ENCODE measurements around the gene WASL. TPM values are rescaled to one million over a fixed set of nuclear protein-coding genes. Genes with fewer than 3 reads are reported as not detected.

WASL gene
- total RNA-seq, 1 donor from 2014 or later: 38.2 TPM

DNA sequence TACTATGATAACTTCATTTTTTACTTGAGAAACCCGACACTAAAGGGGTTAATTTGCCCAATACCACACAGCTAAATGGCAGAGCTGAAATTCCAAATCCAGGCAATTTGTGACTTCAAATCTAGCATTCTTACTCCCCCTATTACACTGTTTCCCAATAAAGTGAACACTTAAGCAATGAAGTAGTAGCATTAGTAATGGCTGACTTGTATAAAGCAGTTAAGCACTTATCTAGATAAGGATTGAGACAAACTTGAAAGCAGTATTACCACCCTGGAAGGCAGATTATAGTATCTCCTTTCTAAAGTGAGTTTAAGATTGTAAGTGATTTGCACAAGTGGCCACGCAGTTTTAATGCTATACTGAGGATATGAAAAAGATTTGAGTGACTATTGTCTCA, 39.3 kb downstream of the WASL start:
- TF ChIP-seq, protein P1, sequence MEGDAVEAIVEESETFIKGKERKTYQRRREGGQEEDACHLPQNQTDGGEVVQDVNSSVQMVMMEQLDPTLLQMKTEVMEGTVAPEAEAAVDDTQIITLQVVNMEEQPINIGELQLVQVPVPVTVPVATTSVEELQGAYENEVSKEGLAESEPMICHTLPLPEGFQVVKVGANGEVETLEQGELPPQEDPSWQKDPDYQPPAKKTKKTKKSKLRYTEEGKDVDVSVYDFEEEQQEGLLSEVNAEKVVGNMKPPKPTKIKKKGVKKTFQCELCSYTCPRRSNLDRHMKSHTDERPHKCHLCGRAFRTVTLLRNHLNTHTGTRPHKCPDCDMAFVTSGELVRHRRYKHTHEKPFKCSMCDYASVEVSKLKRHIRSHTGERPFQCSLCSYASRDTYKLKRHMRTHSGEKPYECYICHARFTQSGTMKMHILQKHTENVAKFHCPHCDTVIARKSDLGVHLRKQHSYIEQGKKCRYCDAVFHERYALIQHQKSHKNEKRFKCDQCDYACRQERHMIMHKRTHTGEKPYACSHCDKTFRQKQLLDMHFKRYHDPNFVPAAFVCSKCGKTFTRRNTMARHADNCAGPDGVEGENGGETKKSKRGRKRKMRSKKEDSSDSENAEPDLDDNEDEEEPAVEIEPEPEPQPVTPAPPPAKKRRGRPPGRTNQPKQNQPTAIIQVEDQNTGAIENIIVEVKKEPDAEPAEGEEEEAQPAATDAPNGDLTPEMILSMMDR (IDR thresholded peaks at IDR 0.05; ENCODE audit: unreplicated experiment): no peak
- Mint-ChIP-seq H3K4me1 (ENCODE audit: low read depth) (peaks cover 27% of the 10 kb centered on the region), H3K27me3 (no peaks in the 10 kb centered on the region), H3K36me3 (ENCODE audit: insufficient read depth) (peaks cover 10% of the 10 kb centered on the region), H3K9me3 (ENCODE audit: low read depth) (no peaks in the 10 kb centered on the region), H3K4me3 (ENCODE audit: low read depth) (no peak overlapping the region), H3K27ac (no peak overlapping the region)
- no peak for DNase-seq (ENCODE audit: low spot score, unreplicated experiment)

DNA sequence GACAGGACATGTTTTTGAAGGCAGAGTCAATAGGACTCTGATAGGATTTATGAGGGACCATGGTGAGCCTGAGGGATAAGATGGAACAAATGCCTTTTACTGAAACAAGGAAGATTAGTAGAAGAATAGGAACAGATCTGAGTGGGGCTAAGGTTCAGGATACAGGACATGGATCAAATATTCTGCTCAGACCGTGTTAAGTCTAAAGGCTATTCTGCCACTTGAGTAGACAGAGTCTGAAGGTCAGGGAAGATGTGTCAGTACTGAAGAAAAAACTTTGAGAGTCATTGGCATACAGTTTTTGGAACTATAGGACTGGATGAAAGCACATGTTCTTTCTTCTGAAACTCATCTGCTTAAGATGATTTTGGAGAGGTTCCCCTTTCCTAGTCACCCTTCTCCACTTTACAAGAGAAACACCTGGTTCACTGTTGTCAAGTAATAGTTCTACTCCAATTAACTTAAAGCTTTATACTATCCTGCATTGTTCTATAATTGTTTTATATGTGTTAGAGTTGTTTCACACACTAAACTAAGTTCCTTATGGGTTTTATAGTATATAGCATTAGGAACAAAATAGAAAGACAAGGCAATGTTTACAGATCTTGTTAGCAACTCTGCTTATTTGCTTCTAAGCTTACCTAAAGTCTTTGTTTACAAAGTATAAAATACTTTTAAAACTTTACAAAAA, 43.4 kb downstream of the WASL start:
- Mint-ChIP-seq H3K9me3 (ENCODE audit: low read depth) (no peaks in the 10 kb centered on the region), H3K36me3 (ENCODE audit: insufficient read depth) (peaks cover 13% of the 10 kb centered on the region), H3K4me1 (ENCODE audit: low read depth) (peaks cover 5% of the 10 kb centered on the region), H3K27ac (no peak overlapping the region), H3K4me3 (ENCODE audit: low read depth) (no peak overlapping the region), H3K27me3 (no peaks in the 10 kb centered on the region)
- DNase-seq (ENCODE audit: low spot score, unreplicated experiment): no peak
- TF ChIP-seq, protein P1 (IDR thresholded peaks at IDR 0.05; ENCODE audit: unreplicated experiment): no peak

DNA sequence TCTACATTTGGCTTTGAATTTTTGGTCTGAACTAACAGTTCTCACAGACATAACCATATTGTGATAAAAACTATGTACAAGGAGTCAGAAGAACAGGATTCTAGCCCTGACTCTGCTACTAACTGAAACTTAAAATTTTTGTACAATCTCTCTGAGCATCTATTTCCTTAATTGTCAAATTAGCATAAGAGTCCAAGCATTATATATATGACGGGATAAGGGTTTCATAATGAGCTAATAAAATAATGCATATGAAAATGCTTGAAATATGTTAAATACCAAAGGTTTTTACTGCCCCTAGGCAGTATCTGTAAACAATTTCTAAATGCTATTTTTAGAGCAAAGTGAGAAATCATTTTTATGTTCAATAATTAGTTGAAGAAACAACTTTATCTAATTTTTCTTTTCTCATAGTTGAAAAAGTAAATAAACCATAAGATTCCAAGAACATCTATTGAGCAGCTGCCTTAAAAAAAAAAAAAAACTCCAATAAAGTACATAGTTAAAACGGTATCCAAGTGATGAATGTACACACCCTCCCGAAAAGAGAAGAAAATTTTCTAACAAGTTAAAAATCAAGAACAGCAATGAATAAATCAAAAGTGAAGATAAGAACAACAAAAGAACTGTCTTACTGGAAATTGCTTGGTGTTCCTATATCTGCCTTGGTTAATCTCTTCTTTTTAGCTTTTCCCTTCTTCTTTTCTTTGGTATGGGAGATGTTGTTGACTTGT, 52.7 kb downstream of the WASL start:
- no peaks in the 10 kb centered on the region for H3K9me3 Mint-ChIP-seq (ENCODE audit: low read depth)
- no peaks in the 10 kb centered on the region for H3K4me1 Mint-ChIP-seq (ENCODE audit: low read depth)
- DNase-seq (ENCODE audit: low spot score, unreplicated experiment): no peak
- no peak overlapping the region for H3K27ac Mint-ChIP-seq
- H3K36me3 Mint-ChIP-seq (ENCODE audit: insufficient read depth): peaks cover 17% of the 10 kb centered on the region
- H3K27me3 Mint-ChIP-seq: no peaks in the 10 kb centered on the region
- H3K4me3 Mint-ChIP-seq (ENCODE audit: low read depth): no peak overlapping the region
- TF ChIP-seq, protein P1 (IDR thresholded peaks at IDR 0.05; ENCODE audit: unreplicated experiment): no peak

DNA sequence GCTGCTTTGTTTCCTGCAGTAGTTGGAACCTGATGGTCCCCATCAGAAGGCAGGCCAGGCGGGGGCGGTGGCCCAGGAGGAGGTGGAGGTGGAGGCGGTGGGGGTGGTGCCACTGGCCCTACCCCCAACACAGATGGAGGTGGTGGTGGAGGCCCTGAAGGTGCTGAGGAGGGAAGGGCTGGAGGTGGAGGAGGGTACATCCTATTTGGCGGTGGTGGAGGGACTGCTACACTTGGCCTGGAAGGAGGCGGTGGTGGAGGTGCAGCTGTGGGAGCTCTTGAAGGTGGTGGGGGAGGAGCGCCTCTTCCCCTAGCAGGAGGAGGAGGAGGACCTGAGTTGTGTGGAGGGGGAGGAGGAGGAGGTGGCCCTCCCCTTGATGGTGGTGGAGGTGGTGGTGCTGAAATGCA, 56.3 kb downstream of the WASL start:
- no peak overlapping the region for H3K4me3 Mint-ChIP-seq (ENCODE audit: low read depth)
- no peaks in the 10 kb centered on the region for H3K27me3 Mint-ChIP-seq
- peaks cover 3% of the 10 kb centered on the region for H3K4me1 Mint-ChIP-seq (ENCODE audit: low read depth)
- no peaks in the 10 kb centered on the region for H3K9me3 Mint-ChIP-seq (ENCODE audit: low read depth)
- no peak overlapping the region for H3K27ac Mint-ChIP-seq
- DNase-seq (ENCODE audit: low spot score, unreplicated experiment): no peak
- TF ChIP-seq, protein P1 (IDR thresholded peaks at IDR 0.05; ENCODE audit: unreplicated experiment): no peak
- H3K36me3 Mint-ChIP-seq (ENCODE audit: insufficient read depth): peaks cover 17% of the 10 kb centered on the region

DNA sequence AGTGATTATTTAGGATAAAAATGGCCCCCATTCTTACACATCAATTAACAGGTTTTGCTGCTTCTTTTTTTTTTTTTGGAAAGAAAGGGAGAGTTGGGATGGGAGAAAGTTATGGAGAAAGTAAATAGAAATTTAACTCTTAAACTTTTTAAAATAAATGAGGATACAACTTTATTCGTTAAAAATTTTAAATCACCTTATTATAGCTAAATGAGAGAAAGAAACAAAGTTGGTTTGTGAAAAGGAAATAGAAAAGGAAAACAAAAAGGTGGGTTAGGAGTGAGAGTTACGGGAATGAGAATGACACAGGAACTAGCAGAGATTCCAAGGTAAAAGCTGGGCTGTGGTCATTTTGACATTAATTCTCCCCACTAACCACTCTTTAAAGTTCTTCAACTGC, 58.3 kb downstream of the WASL start:
- DNase-seq (ENCODE audit: low spot score, unreplicated experiment): no peak
- Mint-ChIP-seq H3K27me3 (no peaks in the 10 kb centered on the region), H3K36me3 (ENCODE audit: insufficient read depth) (peaks cover 15% of the 10 kb centered on the region), H3K4me3 (ENCODE audit: low read depth) (no peak overlapping the region), H3K27ac (no peak overlapping the region), H3K4me1 (ENCODE audit: low read depth) (peaks cover 3% of the 10 kb centered on the region), H3K9me3 (ENCODE audit: low read depth) (no peaks in the 10 kb centered on the region)
- TF ChIP-seq, protein P1 (IDR thresholded peaks at IDR 0.05; ENCODE audit: unreplicated experiment): no peak

All from progenitor cell of endocrine pancreas (in vitro differentiated cells).